Activated CD8-positive, alpha-beta T cell treated with anti-CD3 and anti-CD28 coated beads for 36 hours (primary cell): ENCODE data around the gene TMC3. TPM values are rescaled to one million over a fixed set of nuclear protein-coding genes. Genes with fewer than 3 reads are reported as not detected.

Experiments used
- ATAC-seq: fragments of 200-7000 bp; cut with Tn5 transposase; one replicate; pipeline ENCODE4 v1.10.0; 2021; ENCODE audit warnings: mild to moderate bottlenecking, moderate library complexity
- CTCF ChIA-PET: fragments of 350-600 bp; sonication (Branson Sonifier 250); formaldehyde crosslinking; loops from one replicate; lab custom pipeline; 2021; ENCODE audit warnings: antibody characterized with exemption; lab: Charles Lee
- POLR2A ChIA-PET: fragments of 350-600 bp; sonication (Branson Sonifier 250); formaldehyde crosslinking; loops from one replicate; lab custom pipeline; 2021; ENCODE audit warnings: antibody characterized with exemption; lab: Charles Lee
- DNase-seq: peaks from one replicate; pipeline ENCODE4 v3.0.0-alpha.2; 2020
- H3K27ac Mint-ChIP-seq: one replicate; pipeline ENCODE4 v1.8.0; 2021; ENCODE audit warnings: mild to moderate bottlenecking, mixed read lengths
- H3K27me3 Mint-ChIP-seq: one replicate; pipeline ENCODE4 v1.8.0; 2021; ENCODE audit warnings: mixed read lengths
- H3K36me3 Mint-ChIP-seq: one replicate; pipeline ENCODE4 v1.8.0; 2021; ENCODE audit warnings: low read depth, mixed read lengths
- H3K4me1 Mint-ChIP-seq: one replicate; pipeline ENCODE4 v1.8.0; 2021; ENCODE audit warnings: low read depth, mixed read lengths
- H3K4me3 Mint-ChIP-seq: one replicate; pipeline ENCODE4 v1.8.0; 2021; ENCODE audit warnings: mild to moderate bottlenecking, moderate library complexity, mixed read lengths
- H3K9me3 Mint-ChIP-seq: one replicate; pipeline ENCODE4 v1.8.0; 2021; ENCODE audit warnings: mixed read lengths
- intact Hi-C: fragments of 100-400 bp; cut with micrococcal nuclease; formaldehyde crosslinking; loops from one replicate; pipeline ENCODE4 v1.10.0; 2022
- total RNA-seq, 2 experiments: library from RNA; stranded (reverse); gene quantifications; one replicate each; pipeline ENCODE4 v1.2.3, GENCODE V29; 2021
- TF ChIP-seq, protein P1 (sequence below): fragments of 200-600 bp; IDR thresholded peaks from one replicate; pipeline ENCODE4 v1.8.0; 2022; ENCODE audit warnings: antibody characterized with exemption, mild to moderate bottlenecking

Gene TMC3
- total RNA-seq, 2 experiments from 2014 or later, result not detected

DNA sequence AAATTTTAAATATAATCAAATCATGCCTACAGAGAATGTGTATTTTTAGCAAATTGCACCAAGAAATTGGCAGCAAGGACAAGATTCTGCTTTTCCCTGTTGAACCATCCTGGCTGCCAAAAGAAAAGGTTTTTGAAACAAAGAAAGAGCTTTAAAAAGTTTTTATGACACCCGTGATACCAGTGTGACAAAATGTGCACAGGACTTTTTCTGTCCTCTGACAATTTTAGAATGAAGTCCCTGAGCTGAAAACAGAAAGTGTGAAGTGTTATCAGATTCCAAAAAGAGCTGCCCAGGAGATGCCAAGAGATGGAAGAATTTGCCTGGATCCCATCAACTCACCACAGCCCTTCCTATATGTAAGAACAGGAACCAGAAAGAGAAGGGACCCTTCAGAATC, 33.2 kb upstream of the TMC3 start:
- POLR2A ChIA-PET, result no interaction called here

DNA sequence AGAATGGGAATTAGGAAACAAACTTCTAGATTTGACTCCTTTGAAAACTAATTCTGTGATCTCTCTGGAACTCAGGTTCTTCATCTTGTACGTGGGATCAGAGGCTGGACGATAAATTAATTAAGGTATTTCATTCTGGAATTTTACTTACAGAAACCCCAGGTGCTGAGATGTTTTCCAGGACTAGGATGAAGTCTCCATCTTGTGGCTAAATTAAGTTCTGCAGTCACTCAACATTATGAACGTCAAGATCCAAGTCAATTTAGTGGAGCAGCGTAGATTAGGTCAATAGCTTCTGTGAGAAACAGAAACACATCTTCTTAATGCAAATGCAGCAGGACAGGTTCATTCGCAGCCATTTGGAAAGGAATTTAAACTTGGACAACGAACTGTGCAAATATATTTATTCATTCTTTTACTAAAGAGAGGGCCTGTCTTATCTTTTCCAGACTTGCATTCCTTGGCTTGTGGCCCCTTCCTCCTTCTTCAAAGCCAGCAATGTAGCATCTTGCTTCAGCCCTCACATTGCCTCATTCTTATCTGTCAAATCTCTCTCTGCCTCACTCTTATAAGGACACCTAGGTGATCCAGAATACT, 26.7 kb upstream of the TMC3 start:
- Mint-ChIP-seq H3K9me3 (no peaks in the 10 kb centered on the region), H3K27me3 (no peaks in the 10 kb centered on the region), H3K27ac (no peak overlapping the region), H3K36me3 (no peaks in the 10 kb centered on the region), H3K4me3 (no peak overlapping the region), H3K4me1 (peaks cover 3% of the 10 kb centered on the region)
- ChIA-PET POLR2A (interaction anchor here (1.0 kb wide), 1 partner anchor 97 kb away, joined by 3 read pairs; no protein-coding TSS in a partner anchor), CTCF (interaction anchor here (0.6 to 6.6 kb wide), 23 partner anchors 8 to 295 kb away, joined by 3 to 97 read pairs (median 4); partner anchors contain the start of gene STARD5)
- TF ChIP-seq, protein P1, sequence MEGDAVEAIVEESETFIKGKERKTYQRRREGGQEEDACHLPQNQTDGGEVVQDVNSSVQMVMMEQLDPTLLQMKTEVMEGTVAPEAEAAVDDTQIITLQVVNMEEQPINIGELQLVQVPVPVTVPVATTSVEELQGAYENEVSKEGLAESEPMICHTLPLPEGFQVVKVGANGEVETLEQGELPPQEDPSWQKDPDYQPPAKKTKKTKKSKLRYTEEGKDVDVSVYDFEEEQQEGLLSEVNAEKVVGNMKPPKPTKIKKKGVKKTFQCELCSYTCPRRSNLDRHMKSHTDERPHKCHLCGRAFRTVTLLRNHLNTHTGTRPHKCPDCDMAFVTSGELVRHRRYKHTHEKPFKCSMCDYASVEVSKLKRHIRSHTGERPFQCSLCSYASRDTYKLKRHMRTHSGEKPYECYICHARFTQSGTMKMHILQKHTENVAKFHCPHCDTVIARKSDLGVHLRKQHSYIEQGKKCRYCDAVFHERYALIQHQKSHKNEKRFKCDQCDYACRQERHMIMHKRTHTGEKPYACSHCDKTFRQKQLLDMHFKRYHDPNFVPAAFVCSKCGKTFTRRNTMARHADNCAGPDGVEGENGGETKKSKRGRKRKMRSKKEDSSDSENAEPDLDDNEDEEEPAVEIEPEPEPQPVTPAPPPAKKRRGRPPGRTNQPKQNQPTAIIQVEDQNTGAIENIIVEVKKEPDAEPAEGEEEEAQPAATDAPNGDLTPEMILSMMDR, result peak; percentile 82
- DNase-seq (no peak), ATAC-seq (no peak)
- intact Hi-C loops, result loop anchor here (1.0 kb wide), 1 partner anchor 125 kb away; no protein-coding TSS in a partner anchor

More for the DNA sequence above, 33.2 kb upstream of the TMC3 start:
- Mint-ChIP-seq H3K36me3 (no peaks in the 10 kb centered on the region), H3K27me3 (no peaks in the 10 kb centered on the region), H3K27ac (no peak overlapping the region), H3K4me3 (no peak overlapping the region), H3K9me3 (no peaks in the 10 kb centered on the region), H3K4me1 (peaks cover 2% of the 10 kb centered on the region)
- intact Hi-C loops, result no loop called here
- CTCF ChIA-PET, result interaction anchor here (1.1 to 2.1 kb wide), 4 partner anchors 132 to 300 kb away, joined by 4 to 10 read pairs (median 5); no protein-coding TSS in a partner anchor
- DNase-seq (no peak), ATAC-seq (no peak)
- TF ChIP-seq, protein P1, result no peak

DNA sequence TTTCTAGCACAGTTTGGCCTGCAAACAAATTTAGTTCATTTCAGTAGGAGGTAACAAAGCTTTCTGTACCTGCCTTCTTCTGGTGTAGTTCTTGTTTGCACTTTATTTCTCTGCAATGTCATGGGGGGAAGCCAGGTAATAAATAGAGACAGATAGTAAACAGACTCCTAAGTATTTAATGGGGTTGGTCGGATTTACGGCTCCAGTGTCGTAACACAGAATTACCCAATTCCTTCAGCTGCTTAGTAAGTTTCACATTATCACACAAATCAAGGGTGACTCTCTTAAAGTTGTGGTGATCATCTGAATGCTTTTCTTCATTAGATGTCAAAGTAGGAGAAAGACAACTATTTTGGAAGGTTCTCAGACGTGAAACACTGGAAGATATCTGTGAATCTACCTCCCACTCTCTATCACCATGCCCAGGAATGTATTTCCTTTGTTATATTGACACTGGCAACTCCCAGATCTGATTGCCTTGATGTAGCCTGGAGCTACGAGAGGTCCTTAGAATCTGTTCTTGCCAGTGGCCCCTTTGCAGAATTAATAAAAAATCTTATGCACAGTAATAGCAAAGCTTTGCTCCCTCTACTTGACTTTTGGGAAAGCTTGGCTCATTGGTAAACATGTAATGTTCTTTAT, 25.0 kb upstream of the TMC3 start:
- Mint-ChIP-seq H3K27me3 (no peaks in the 10 kb centered on the region), H3K27ac (no peak overlapping the region), H3K4me3 (no peak overlapping the region), H3K36me3 (no peaks in the 10 kb centered on the region), H3K9me3 (no peaks in the 10 kb centered on the region), H3K4me1 (peaks cover 3% of the 10 kb centered on the region)
- POLR2A ChIA-PET, result no interaction called here
- no peak for DNase-seq
- TF ChIP-seq, protein P1, result no peak
- CTCF ChIA-PET, result interaction anchor here (1.1 to 6.6 kb wide), 8 partner anchors 10 to 290 kb away, joined by 3 to 97 read pairs (median 12); no protein-coding TSS in a partner anchor
- ATAC-seq, result no peak
- intact Hi-C loops, result no loop called here

DNA sequence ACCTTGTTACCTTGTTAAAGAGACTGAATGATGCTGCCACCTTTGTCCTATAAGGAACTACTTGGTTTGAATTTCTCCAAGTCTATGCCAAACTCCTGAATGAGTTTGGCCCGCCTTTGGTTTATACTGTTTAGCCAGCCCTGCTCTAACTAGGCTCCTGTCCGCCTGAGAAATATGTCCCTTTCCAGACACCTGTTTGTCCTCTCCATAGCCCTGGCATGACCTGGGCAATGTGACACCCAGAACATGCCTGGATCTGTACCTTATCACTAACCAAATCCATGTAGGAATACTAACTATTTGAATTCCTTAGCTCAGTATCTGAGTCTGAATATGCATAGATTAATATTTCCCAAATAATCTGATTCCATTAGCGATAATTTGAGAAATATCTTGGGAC, 24.4 kb upstream of the TMC3 start:
- no peak overlapping the region for H3K4me3 Mint-ChIP-seq
- ChIA-PET POLR2A (no interaction called here), CTCF (interaction anchor here (1.7 to 6.6 kb wide), 3 partner anchors 124 to 290 kb away, joined by 9 to 97 read pairs (median 52); no protein-coding TSS in a partner anchor)
- no peak for ATAC-seq
- no peaks in the 10 kb centered on the region for H3K36me3 Mint-ChIP-seq
- no peak for DNase-seq
- intact Hi-C loops, result no loop called here
- no peaks in the 10 kb centered on the region for H3K9me3 Mint-ChIP-seq
- H3K27ac Mint-ChIP-seq, result no peak overlapping the region
- peaks cover 3% of the 10 kb centered on the region for H3K4me1 Mint-ChIP-seq
- no peaks in the 10 kb centered on the region for H3K27me3 Mint-ChIP-seq
- TF ChIP-seq, protein P1, result no peak

DNA sequence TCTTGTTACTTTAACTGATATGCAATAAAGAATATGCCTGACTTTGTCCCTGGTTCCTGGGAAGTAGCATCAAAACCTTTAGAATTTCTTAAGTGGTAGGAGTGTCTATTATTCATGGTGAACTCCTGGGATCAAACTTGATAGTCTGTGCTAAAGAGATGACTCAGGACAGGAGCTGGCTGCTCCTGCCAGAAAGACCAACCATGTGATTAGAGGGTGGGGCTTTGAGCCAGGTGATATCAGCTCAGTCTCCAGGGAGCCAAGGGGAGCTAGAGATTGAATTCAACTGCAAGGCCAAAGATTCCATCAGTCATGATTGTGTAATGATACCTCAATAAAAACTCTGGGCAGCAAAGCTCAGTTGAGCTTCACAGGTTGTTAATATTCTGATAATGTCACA, 20.6 kb upstream of the TMC3 start:
- H3K36me3 Mint-ChIP-seq, result no peaks in the 10 kb centered on the region
- H3K27ac Mint-ChIP-seq, result no peak overlapping the region
- no peaks in the 10 kb centered on the region for H3K9me3 Mint-ChIP-seq
- ATAC-seq, result no peak
- ChIA-PET POLR2A (no interaction called here), CTCF (interaction anchor here (1.3 to 2.5 kb wide), 4 partner anchors 14 to 128 kb away, joined by 5 to 9 read pairs (median 8); no protein-coding TSS in a partner anchor)
- intact Hi-C loops, result no loop called here
- H3K4me3 Mint-ChIP-seq, result no peak overlapping the region
- TF ChIP-seq, protein P1, result no peak
- no peaks in the 10 kb centered on the region for H3K4me1 Mint-ChIP-seq
- H3K27me3 Mint-ChIP-seq, result no peaks in the 10 kb centered on the region
- no peak for DNase-seq
